Transverse colon (tissue), 4 donors: ENCODE measurements around the gene DNER.

Experiments
- POLR2A ChIP-seq: fragments of 450-650 bp; IDR thresholded peaks from one replicate; pipeline ENCODE4 v1.6.1; 2016; ENCODE audit warnings: antibody characterized with exemption, mild to moderate bottlenecking, moderate library complexity
- POLR2AphosphoS5 ChIP-seq, 3 donors: sonication (generic); formaldehyde crosslinking; IDR thresholded peaks; one replicate each; pipeline ENCODE4 v1.6.1; 2016; ENCODE audit warnings: antibody characterized with exemption in 3 of 3
- TF ChIP-seq, protein P1 (sequence below), 5 experiments: fragments of 200-600 bp in 3 of 5; fragments of 450-650 bp in 2 of 5; sonication (generic) in 3 of 5; IDR thresholded peaks; 1 replicate in 2 of 5; 2 replicates in 3 of 5; pipeline ENCODE4 v1.5.1; 2016 to 2017; ENCODE audit warnings: antibody characterized with exemption in 5 of 5, inconsistent platforms in 3 of 5, mild to moderate bottlenecking in 2 of 5, moderate library complexity in 1 of 5

DNA sequence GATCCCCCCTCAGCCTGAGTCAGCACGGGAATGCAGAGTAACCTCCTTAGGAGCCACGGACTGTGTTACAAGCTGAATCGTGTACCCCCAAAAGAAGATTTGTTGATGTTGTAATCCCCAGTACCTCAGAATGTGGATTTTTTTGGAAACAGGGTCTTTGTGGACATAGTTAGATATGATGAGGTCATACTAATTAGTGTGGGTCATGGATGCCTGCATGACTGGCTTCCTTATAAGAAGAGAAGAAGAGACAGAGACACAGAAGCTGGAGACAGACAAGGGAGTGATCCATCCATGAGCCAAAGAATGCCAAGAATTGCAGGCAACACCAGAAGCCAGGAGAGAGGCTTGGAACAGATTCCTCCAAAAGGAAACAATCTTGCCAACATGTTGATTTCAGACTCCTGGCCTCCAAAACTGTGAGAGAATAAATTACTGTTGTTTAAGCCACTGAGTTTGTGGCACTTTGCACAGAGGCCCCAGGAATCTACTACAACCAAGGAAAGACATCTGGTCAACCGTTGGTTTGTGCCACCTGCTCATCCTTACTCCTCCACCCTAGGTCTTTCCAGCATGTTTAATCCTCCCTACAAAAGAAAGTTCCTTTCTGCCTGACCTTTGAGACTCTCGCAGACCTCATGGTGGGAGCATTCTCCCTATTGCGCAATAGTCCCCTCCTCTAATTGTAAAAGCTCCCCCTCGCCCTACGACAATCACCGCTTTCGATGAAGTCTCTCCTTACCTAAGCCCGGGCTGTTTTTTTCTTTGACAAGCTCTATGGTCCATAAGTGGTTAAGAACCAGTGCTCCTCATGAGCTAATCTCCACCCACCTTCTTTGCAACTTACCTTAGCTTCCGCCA lies 91.6 kb downstream of the DNER start:
- TF ChIP-seq, protein P1, sequence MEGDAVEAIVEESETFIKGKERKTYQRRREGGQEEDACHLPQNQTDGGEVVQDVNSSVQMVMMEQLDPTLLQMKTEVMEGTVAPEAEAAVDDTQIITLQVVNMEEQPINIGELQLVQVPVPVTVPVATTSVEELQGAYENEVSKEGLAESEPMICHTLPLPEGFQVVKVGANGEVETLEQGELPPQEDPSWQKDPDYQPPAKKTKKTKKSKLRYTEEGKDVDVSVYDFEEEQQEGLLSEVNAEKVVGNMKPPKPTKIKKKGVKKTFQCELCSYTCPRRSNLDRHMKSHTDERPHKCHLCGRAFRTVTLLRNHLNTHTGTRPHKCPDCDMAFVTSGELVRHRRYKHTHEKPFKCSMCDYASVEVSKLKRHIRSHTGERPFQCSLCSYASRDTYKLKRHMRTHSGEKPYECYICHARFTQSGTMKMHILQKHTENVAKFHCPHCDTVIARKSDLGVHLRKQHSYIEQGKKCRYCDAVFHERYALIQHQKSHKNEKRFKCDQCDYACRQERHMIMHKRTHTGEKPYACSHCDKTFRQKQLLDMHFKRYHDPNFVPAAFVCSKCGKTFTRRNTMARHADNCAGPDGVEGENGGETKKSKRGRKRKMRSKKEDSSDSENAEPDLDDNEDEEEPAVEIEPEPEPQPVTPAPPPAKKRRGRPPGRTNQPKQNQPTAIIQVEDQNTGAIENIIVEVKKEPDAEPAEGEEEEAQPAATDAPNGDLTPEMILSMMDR (IDR thresholded peaks at IDR 0.05) = no peak
- TF ChIP-seq POLR2AphosphoS5 (IDR thresholded peaks at IDR 0.05) = no peak
- no peak for TF ChIP-seq POLR2A
